Measurements from ENCODE around the gene PTPRU. TPM values are rescaled to one million over a fixed set of nuclear protein-coding genes. Genes with fewer than 3 reads are reported as not detected.

The PTPRU gene
- total RNA-seq, 2 experiments from 2014 or later: 0.16 to 0.56 TPM

DNA sequence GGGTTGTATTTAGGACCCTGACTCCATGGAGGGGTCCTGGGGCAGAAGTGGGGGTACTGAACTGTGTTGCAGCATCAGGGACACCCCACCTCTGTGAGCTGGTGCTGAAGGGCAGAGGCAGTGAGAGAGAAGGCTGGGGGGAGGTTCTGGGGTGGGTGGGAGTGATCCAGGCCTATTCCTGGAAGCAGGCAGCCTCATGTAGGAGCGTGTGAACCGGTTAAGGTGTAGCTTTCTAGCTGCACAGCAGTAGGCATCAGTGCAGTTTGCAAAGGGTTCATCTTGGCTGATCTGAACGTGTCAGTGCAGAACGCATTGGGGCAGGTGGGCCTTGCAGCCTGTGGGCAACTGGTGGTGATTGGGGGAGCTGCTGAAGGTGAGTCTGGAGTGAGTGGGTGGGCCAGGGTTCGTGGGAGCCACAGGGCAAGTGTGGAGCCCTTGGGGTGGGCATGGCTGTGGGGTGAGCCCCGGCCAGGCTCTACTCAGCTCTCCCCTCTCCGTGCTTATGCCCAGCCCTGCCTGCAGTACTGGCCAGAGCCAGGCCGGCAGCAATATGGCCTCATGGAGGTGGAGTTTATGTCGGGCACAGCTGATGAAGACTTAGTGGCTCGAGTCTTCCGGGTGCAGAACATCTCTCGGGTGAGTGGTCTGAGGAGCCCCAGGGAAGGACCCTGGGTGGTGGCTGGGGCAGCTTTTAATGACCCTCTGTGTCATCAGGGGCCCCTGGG lies 86.7 kb downstream of the PTPRU start:
- CTCF ChIA-PET: no interaction called here
- Mint-ChIP-seq H3K4me3 (no peak overlapping the region), H3K27ac (no peak overlapping the region)

DNA sequence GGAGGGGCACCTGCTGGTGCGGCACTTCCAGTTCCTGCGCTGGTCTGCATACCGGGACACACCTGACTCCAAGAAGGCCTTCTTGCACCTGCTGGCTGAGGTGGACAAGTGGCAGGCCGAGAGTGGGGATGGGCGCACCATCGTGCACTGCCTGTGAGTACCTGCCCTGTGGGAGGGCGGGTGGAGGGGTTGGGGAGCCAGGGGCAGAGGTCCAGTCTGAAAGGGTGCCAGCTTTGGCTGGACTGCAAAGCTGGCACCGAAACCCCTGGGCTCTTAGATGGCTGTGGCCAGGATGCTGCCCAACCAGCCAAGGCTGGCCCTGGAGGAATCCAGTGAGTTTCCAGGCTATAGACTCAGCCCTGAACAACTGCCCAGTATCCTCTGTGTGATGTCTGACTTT lies 87.3 kb downstream of the PTPRU start:
- Histone ChIP-seq H3K4me1 (ENCODE audit: insufficient read depth, low read length) (no peaks in the 10 kb centered on the region), H3K27me3 (ENCODE audit: control insufficient read depth in 1 of 2, insufficient read depth in 2 of 2, low read length in 2 of 2) (no peaks in the 10 kb centered on the region), H3K4me3 (ENCODE audit: low read length) (no peak overlapping the region), H3K36me3 (ENCODE audit: insufficient read depth, low read length) (no peaks in the 10 kb centered on the region), H3K9me3 (ENCODE audit: control insufficient read depth in 1 of 2, insufficient read depth in 1 of 2, low read length in 2 of 2) (no peaks in the 10 kb centered on the region), H3K27ac (ENCODE audit: low read depth in 1 of 2, low read length in 2 of 2) (no peak overlapping the region)
- no peaks in the 10 kb centered on the region for H3K4me1 Mint-ChIP-seq (ENCODE audit: low read depth)
- DNase-seq (no peak), ATAC-seq (ENCODE audit: poor library complexity) (no peak)
- TF ChIP-seq, protein P1, sequence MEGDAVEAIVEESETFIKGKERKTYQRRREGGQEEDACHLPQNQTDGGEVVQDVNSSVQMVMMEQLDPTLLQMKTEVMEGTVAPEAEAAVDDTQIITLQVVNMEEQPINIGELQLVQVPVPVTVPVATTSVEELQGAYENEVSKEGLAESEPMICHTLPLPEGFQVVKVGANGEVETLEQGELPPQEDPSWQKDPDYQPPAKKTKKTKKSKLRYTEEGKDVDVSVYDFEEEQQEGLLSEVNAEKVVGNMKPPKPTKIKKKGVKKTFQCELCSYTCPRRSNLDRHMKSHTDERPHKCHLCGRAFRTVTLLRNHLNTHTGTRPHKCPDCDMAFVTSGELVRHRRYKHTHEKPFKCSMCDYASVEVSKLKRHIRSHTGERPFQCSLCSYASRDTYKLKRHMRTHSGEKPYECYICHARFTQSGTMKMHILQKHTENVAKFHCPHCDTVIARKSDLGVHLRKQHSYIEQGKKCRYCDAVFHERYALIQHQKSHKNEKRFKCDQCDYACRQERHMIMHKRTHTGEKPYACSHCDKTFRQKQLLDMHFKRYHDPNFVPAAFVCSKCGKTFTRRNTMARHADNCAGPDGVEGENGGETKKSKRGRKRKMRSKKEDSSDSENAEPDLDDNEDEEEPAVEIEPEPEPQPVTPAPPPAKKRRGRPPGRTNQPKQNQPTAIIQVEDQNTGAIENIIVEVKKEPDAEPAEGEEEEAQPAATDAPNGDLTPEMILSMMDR (IDR thresholded peaks at IDR 0.05): no peak
- no peaks in the 10 kb centered on the region for H3K27me3 Mint-ChIP-seq
- intact Hi-C loops (cut with DNase I, micrococcal nuclease): no loop called here
- no peaks in the 10 kb centered on the region for H3K36me3 Mint-ChIP-seq (ENCODE audit: low read depth)
- ChIA-PET CTCF (no interaction called here), POLR2A (no interaction called here)
- no peak overlapping the region for H3K27ac Mint-ChIP-seq
- H3K4me3 Mint-ChIP-seq: no peak overlapping the region
- no peaks in the 10 kb centered on the region for H3K9me3 Mint-ChIP-seq

More for the DNA sequence above, 86.7 kb downstream of the PTPRU start:
- POLR2A ChIA-PET: no interaction called here
- ATAC-seq (ENCODE audit: poor library complexity) (no peak), DNase-seq (no peak)
- no peaks in the 10 kb centered on the region for H3K27me3 ChIP-seq (ENCODE audit: control insufficient read depth in 1 of 2, insufficient read depth in 2 of 2, low read length in 2 of 2)
- H3K9me3 Mint-ChIP-seq: no peaks in the 10 kb centered on the region
- no peaks in the 10 kb centered on the region for H3K4me1 Mint-ChIP-seq (ENCODE audit: low read depth)
- H3K9me3 ChIP-seq (ENCODE audit: control insufficient read depth in 1 of 2, insufficient read depth in 1 of 2, low read length in 2 of 2): no peaks in the 10 kb centered on the region
- no peaks in the 10 kb centered on the region for H3K36me3 Mint-ChIP-seq (ENCODE audit: low read depth)
- H3K27ac ChIP-seq (ENCODE audit: low read depth in 1 of 2, low read length in 2 of 2): no peak overlapping the region
- TF ChIP-seq, protein P1 (IDR thresholded peaks at IDR 0.05): no peak
- no peaks in the 10 kb centered on the region for H3K4me1 ChIP-seq (ENCODE audit: insufficient read depth, low read length)
- no peaks in the 10 kb centered on the region for H3K36me3 ChIP-seq (ENCODE audit: insufficient read depth, low read length)
- H3K4me3 ChIP-seq (ENCODE audit: low read length): no peak overlapping the region
- intact Hi-C loops (cut with DNase I, micrococcal nuclease): no loop called here
- H3K27me3 Mint-ChIP-seq: no peaks in the 10 kb centered on the region

- no peaks in the 10 kb centered on the region for H3K9me3 Mint-ChIP-seq
- Histone ChIP-seq H3K4me3 (ENCODE audit: low read length) (no peak overlapping the region), H3K36me3 (ENCODE audit: insufficient read depth, low read length) (no peaks in the 10 kb centered on the region), H3K9me3 (ENCODE audit: control insufficient read depth in 1 of 2, insufficient read depth in 1 of 2, low read length in 2 of 2) (no peaks in the 10 kb centered on the region), H3K27ac (ENCODE audit: low read depth in 1 of 2, low read length in 2 of 2) (no peak overlapping the region), H3K27me3 (ENCODE audit: control insufficient read depth in 1 of 2, insufficient read depth in 2 of 2, low read length in 2 of 2) (no peaks in the 10 kb centered on the region), H3K4me1 (ENCODE audit: insufficient read depth, low read length) (no peaks in the 10 kb centered on the region)
- DNase-seq (no peak), ATAC-seq (ENCODE audit: poor library complexity) (no peak)
- TF ChIP-seq, protein P1 (IDR thresholded peaks at IDR 0.05): no peak
- H3K4me1 Mint-ChIP-seq (ENCODE audit: low read depth): no peaks in the 10 kb centered on the region
- H3K4me3 Mint-ChIP-seq: no peak overlapping the region
- no peak overlapping the region for H3K27ac Mint-ChIP-seq
- intact Hi-C loops (cut with DNase I, micrococcal nuclease): no loop called here
- POLR2A ChIA-PET: interaction anchor here (0.6 kb wide), 1 partner anchor 1562 kb away, joined by 3 read pairs; no protein-coding TSS in a partner anchor
- CTCF ChIA-PET: no interaction called here
- peaks cover under 1% of the 10 kb centered on the region for H3K27me3 Mint-ChIP-seq
- H3K36me3 Mint-ChIP-seq (ENCODE audit: low read depth): no peaks in the 10 kb centered on the region
These were observed 87.9 kb downstream of the PTPRU start for GRCh38 chr1:29324202-29324601.

Measured in CD4-positive, alpha-beta T cell (primary cell).